Neural crest cell (in vitro differentiated cells): Measurements from ENCODE around the gene TNS3. TPM values are rescaled to one million over a fixed set of nuclear protein-coding genes. Genes with fewer than 3 reads are reported as not detected.

Experiments
- DNase-seq: peaks from one replicate; pipeline ENCODE4 v3.0.0; 2021; ENCODE audit warnings: low read depth, mixed read lengths, low spot score
- H3K27ac Mint-ChIP-seq: one replicate; pipeline ENCODE4 v1.8.0; 2021; ENCODE audit warnings: mild to moderate bottlenecking, mixed read lengths; ENCODE audit not compliant: unreplicated experiment
- H3K27me3 Mint-ChIP-seq: 2 replicates; pipeline ENCODE4 v1.8.0; 2021; ENCODE audit warnings: low read depth, mild to moderate bottlenecking, mixed read lengths
- H3K36me3 Mint-ChIP-seq: 2 replicates; pipeline ENCODE4 v1.8.0; 2021; ENCODE audit warnings: low read depth, mild to moderate bottlenecking, mixed read lengths
- H3K4me1 Mint-ChIP-seq: 2 replicates; pipeline ENCODE4 v1.8.0; 2021; ENCODE audit warnings: mixed read lengths
- H3K4me3 Mint-ChIP-seq: one replicate; pipeline ENCODE4 v1.8.0; 2021; ENCODE audit warnings: mild to moderate bottlenecking, mixed read lengths
- H3K9me3 Mint-ChIP-seq: 2 replicates; pipeline ENCODE4 v1.8.0; 2021; ENCODE audit warnings: mixed read lengths
- total RNA-seq: library from RNA; stranded (reverse); gene quantifications from 2 replicates; pipeline ENCODE4 v1.2.1, GENCODE V29; 2021
- TF ChIP-seq, protein P1 (sequence below): fragments of 200-600 bp; sonication (generic); conservative IDR thresholded peaks from 2 replicates; pipeline ENCODE4 v1.5.0; 2021; ENCODE audit warnings: antibody characterized with exemption, mild to moderate bottlenecking

Gene TNS3
- total RNA-seq, 1 donor from 2014 or later = 26.4 TPM

- H3K27ac Mint-ChIP-seq = peak overlapping the region; percentile 40
- DNase-seq = no peak
- TF ChIP-seq, protein P1, sequence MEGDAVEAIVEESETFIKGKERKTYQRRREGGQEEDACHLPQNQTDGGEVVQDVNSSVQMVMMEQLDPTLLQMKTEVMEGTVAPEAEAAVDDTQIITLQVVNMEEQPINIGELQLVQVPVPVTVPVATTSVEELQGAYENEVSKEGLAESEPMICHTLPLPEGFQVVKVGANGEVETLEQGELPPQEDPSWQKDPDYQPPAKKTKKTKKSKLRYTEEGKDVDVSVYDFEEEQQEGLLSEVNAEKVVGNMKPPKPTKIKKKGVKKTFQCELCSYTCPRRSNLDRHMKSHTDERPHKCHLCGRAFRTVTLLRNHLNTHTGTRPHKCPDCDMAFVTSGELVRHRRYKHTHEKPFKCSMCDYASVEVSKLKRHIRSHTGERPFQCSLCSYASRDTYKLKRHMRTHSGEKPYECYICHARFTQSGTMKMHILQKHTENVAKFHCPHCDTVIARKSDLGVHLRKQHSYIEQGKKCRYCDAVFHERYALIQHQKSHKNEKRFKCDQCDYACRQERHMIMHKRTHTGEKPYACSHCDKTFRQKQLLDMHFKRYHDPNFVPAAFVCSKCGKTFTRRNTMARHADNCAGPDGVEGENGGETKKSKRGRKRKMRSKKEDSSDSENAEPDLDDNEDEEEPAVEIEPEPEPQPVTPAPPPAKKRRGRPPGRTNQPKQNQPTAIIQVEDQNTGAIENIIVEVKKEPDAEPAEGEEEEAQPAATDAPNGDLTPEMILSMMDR = no peak
- H3K4me1 Mint-ChIP-seq = peaks cover 55% of the 10 kb centered on the region
- H3K4me3 Mint-ChIP-seq = peak overlapping the region; percentile 67
- H3K27me3 Mint-ChIP-seq = peaks cover 6% of the 10 kb centered on the region
- H3K36me3 Mint-ChIP-seq = no peaks in the 10 kb centered on the region
- no peaks in the 10 kb centered on the region for H3K9me3 Mint-ChIP-seq
Measured at GRCh38 chr7:47577321-47577919, 4.5 kb downstream of the TNS3 start.

DNA sequence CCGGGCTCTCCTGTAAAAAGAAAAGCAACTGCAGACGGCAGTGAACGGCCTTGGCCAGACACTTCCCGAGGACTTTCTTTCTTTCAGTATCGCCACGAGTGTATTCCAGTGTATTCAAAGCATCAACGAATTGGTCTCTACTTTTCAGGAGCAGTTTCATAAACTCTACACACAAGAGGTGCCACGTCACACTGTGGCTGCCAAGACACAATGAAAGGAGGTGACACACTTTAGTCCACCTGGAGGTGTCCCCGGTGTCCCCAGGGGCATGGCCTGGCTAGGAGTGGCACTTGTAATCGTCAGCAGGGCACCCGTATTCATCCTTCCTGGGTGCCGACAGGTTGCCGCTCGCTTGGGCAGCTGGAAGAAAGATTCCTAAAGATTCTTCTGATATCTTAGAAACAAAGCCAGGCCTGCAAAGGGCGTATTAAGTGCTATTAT is 5.0 kb downstream of the TNS3 start:
- peaks cover 53% of the 10 kb centered on the region for H3K4me1 Mint-ChIP-seq
- TF ChIP-seq, protein P1 = no peak
- H3K27me3 Mint-ChIP-seq = peaks cover 3% of the 10 kb centered on the region
- peak overlapping the region; percentile 16 for H3K4me3 Mint-ChIP-seq
- H3K27ac Mint-ChIP-seq = peak overlapping the region; percentile 17
- H3K36me3 Mint-ChIP-seq = no peaks in the 10 kb centered on the region
- DNase-seq = no peak
- H3K9me3 Mint-ChIP-seq = no peaks in the 10 kb centered on the region

- TF ChIP-seq, protein P1 = no peak
- no peak overlapping the region for H3K4me3 Mint-ChIP-seq
- no peaks in the 10 kb centered on the region for H3K36me3 Mint-ChIP-seq
- DNase-seq = no peak
- H3K9me3 Mint-ChIP-seq = no peaks in the 10 kb centered on the region
- peaks cover 58% of the 10 kb centered on the region for H3K4me1 Mint-ChIP-seq
- peaks cover 3% of the 10 kb centered on the region for H3K27me3 Mint-ChIP-seq
- no peak overlapping the region for H3K27ac Mint-ChIP-seq
Measured at GRCh38 chr7:47576031-47576865, 5.7 kb downstream of the TNS3 start.

DNA sequence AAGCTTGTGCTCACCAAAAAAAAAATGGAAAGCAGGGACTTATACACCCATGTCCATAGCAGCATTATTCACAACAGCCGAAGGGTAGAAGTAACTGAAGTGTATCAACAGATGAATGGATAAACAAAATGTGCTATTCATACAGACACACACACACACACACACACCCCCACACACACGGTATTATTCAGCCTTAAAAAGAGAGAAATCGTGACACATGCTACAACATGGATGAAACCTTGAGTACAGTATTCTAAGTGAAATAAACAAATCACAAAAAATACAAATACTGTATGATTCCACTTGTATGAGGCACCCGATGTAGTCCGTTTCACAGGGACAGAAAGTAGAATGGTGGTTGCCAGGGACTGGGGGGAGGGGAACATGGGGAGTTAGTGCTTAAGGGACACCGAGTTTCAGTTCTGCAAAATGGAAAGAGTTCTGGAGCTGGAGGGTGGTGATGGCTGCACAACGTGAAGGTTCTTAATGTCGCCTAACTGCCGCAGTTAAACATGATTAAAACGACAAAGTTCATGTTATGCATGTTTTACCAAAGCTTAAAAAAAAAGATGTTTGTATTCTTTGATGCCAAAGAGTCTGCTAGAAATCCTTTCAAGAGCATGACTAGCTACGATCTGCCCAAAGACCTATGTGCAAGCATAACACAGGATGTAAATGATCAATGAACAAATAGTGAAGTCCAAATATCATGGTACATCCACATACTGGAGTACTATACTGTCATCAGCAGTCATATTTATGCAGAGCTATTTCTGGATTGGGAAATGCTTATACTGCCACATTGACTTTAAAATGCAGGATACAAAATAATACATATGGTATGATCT is 7.2 kb downstream of the TNS3 start:
- no peak overlapping the region for H3K4me3 Mint-ChIP-seq
- no peak overlapping the region for H3K27ac Mint-ChIP-seq
- H3K4me1 Mint-ChIP-seq = peaks cover 45% of the 10 kb centered on the region
- no peak for DNase-seq
- no peaks in the 10 kb centered on the region for H3K27me3 Mint-ChIP-seq
- TF ChIP-seq, protein P1 = no peak
- H3K36me3 Mint-ChIP-seq = no peaks in the 10 kb centered on the region
- H3K9me3 Mint-ChIP-seq = no peaks in the 10 kb centered on the region

DNA sequence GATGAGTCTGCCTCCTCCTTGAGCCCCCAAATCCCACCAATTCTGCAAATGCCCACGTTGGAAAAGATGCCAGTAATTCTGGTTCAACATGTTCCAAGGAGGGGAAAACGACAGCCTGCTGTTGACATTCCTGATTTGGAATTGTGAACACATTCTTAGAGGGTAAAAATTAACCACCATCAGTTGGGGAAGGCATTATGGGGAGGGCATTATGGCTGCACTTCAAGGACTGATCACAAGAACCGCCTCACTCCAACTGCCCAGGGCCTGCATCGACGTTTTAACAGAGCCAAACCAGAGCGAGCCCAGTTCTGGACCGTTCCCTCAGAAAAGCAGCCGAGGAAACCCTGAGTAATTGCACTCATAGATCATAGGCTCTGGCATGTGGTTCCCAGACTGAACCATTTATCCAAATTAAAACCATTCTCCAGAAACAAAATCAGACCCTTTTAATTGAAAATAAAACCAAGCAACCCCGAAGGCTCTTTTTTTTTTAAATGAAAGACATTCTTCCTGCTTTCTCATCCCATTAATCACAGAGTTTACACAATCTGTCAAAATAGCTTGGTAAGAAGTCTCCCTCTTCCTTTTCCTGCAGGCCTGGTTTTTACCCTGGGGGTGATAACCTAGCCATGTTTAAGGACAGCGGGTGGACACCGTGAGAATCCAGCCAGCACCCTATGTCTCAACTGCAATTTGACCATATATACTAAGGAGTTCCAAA is 8.0 kb downstream of the TNS3 start:
- Mint-ChIP-seq H3K4me1 (peaks cover 41% of the 10 kb centered on the region), H3K27me3 (no peaks in the 10 kb centered on the region), H3K27ac (peak overlapping the region; percentile 73), H3K9me3 (no peaks in the 10 kb centered on the region), H3K4me3 (no peak overlapping the region), H3K36me3 (no peaks in the 10 kb centered on the region)
- TF ChIP-seq, protein P1 = no peak
- no peak for DNase-seq
